ENCODE results near the gene LITAFD.

DNA sequence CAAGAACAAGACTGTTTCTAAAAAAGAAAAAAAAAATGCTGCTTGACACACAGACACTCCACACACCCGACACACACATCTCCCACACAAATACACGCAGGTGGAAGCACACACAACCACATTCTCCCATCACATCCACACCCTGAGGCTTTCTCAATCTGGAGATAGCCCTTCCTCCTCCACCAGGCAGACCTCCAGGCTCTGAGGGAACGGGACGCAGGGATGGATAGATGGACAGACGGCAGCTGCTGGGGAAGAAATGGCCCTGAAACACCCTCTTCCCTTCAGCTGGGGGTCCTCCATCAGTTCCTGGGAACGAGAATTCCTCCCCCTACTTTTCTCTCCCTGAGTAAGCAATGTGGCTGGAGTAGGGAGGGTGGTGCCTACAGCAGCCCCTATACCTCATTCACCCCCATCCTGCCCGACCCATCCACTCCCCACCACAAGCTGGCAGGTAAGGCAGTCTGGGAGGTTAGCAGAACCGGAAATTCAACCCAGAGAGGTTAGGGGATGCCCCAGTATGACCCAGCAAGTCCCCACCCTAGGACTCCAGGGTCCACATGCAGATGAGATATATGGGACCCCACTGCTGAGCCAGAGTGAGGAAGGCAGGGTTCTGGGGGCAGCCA is 4.1 kb upstream of the LITAFD start:
- TF ChIP-seq GABPA (IDR thresholded peaks at IDR 0.05; ENCODE audit: low read depth) = no peak
- TF ChIP-seq POLR2A (IDR thresholded peaks at IDR 0.05; ENCODE audit: low read depth, low read length) = no peak
- TF ChIP-seq, protein P1, sequence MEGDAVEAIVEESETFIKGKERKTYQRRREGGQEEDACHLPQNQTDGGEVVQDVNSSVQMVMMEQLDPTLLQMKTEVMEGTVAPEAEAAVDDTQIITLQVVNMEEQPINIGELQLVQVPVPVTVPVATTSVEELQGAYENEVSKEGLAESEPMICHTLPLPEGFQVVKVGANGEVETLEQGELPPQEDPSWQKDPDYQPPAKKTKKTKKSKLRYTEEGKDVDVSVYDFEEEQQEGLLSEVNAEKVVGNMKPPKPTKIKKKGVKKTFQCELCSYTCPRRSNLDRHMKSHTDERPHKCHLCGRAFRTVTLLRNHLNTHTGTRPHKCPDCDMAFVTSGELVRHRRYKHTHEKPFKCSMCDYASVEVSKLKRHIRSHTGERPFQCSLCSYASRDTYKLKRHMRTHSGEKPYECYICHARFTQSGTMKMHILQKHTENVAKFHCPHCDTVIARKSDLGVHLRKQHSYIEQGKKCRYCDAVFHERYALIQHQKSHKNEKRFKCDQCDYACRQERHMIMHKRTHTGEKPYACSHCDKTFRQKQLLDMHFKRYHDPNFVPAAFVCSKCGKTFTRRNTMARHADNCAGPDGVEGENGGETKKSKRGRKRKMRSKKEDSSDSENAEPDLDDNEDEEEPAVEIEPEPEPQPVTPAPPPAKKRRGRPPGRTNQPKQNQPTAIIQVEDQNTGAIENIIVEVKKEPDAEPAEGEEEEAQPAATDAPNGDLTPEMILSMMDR (IDR thresholded peaks at IDR 0.05 in 2 of 3, conservative IDR thresholded peaks at IDR 0.05 in 1 of 3; ENCODE audit: control insufficient read depth in 2 of 3, extremely low read depth in 1 of 3, insufficient read depth in 1 of 3, low read depth in 3 of 3, low read length in 3 of 3) = no peak
- TF ChIP-seq, protein P2, sequence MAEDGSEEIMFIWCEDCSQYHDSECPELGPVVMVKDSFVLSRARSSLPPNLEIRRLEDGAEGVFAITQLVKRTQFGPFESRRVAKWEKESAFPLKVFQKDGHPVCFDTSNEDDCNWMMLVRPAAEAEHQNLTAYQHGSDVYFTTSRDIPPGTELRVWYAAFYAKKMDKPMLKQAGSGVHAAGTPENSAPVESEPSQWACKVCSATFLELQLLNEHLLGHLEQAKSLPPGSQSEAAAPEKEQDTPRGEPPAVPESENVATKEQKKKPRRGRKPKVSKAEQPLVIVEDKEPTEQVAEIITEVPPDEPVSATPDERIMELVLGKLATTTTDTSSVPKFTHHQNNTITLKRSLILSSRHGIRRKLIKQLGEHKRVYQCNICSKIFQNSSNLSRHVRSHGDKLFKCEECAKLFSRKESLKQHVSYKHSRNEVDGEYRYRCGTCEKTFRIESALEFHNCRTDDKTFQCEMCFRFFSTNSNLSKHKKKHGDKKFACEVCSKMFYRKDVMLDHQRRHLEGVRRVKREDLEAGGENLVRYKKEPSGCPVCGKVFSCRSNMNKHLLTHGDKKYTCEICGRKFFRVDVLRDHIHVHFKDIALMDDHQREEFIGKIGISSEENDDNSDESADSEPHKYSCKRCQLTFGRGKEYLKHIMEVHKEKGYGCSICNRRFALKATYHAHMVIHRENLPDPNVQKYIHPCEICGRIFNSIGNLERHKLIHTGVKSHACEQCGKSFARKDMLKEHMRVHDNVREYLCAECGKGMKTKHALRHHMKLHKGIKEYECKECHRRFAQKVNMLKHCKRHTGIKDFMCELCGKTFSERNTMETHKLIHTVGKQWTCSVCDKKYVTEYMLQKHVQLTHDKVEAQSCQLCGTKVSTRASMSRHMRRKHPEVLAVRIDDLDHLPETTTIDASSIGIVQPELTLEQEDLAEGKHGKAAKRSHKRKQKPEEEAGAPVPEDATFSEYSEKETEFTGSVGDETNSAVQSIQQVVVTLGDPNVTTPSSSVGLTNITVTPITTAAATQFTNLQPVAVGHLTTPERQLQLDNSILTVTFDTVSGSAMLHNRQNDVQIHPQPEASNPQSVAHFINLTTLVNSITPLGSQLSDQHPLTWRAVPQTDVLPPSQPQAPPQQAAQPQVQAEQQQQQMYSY (CRISPR knock-in tag; IDR thresholded peaks at IDR 0.05) = no peak
- TF ChIP-seq FOXK2 (IDR thresholded peaks at IDR 0.05) = no peak
- no peak for TF ChIP-seq YY1 (IDR thresholded peaks at IDR 0.05; ENCODE audit: low read depth, low read length)
